GM12878 (cell line): Measurements from ENCODE around the gene RASGRF2. TPM values are rescaled to one million over a fixed set of nuclear protein-coding genes. Genes with fewer than 3 reads are reported as not detected.
A peak's percentile ranks its signal among the peaks of the same experiment; 100 is the strongest.

Experiments used
- ATAC-seq: fragments of 200-7000 bp; cut with Tn5 transposase; 3 replicates; pipeline ENCODE4 v1.9.1; 2020; ENCODE audit warnings: mild to moderate bottlenecking, moderate library complexity
- BruUV-seq: library from RNA; stranded (reverse); fragments of 400-500 nt; replicated peaks from 2 replicates; lab custom pipeline; 2021; lab: Mats Ljungman, UMichigan
- CTCF ChIA-PET: fragments of 300-600 bp; sonication (Branson Sonifier 250); formaldehyde crosslinking; extraction: SDS; loops from one replicate; lab custom pipeline; 2021; ENCODE audit warnings: inconsistent platforms; lab: Yijun Ruan, JAX
- POLR2A ChIA-PET: fragments of 350-600 bp; formaldehyde crosslinking; extraction: SDS; loops from one replicate; lab custom pipeline; 2021; ENCODE audit warnings: inconsistent platforms; lab: Charles Lee
- RAD21 ChIA-PET: fragments of 300-600 bp; sonication (Branson Sonifier 250); formaldehyde crosslinking; loops from one replicate; lab custom pipeline; 2023; ENCODE audit warnings: antibody characterized with exemption; ENCODE audit not compliant: unreplicated experiment; lab: Charles Lee
- SMC1A ChIA-PET: fragments of 300-600 bp; sonication (Branson Sonifier 250); formaldehyde crosslinking; loops from one replicate; lab custom pipeline; 2023; ENCODE audit not compliant: unreplicated experiment, uncharacterized antibody; lab: Charles Lee
- DNase-seq: peaks from one replicate; pipeline ENCODE4 v3.0.0-alpha.2; 2011; ENCODE audit warnings: low read depth, low spot score
- FAIRE-seq: peaks from 3 replicates; lab custom pipeline; 2011; peaks lifted over from hg19 to GRCh38; lab: Jason Lieb, UNC
- H2AFZ ChIP-seq: 2 replicates; pipeline ENCODE4 v1.6.0; 2011; ENCODE audit warnings: low read depth, low read length, control low read depth; ENCODE audit not compliant: control insufficient read depth
- H3K27ac ChIP-seq: 2 replicates; pipeline ENCODE4 v1.5.1; 2011; ENCODE audit warnings: control low read depth; ENCODE audit not compliant: control insufficient read depth, insufficient read depth
- H3K27me3 ChIP-seq, 2 experiments: replicated peaks in 1 of 2; 2 replicates each; pipeline versions ENCODE4 v1.6.0 to v1.6.1; 2011; ENCODE audit warnings: low read length in 1 of 2; ENCODE audit not compliant: control insufficient read depth in 2 of 2, insufficient read depth in 2 of 2
- H3K36me3 ChIP-seq, 2 experiments: 2 replicates each; pipeline ENCODE4 v1.5.1; 2011; ENCODE audit warnings: low read length in 1 of 2; ENCODE audit not compliant: control insufficient read depth in 2 of 2, insufficient read depth in 2 of 2
- H3K4me1 ChIP-seq: 2 replicates; pipeline ENCODE4 v1.6.1; 2011; ENCODE audit warnings: mild to moderate bottlenecking, low read length, moderate library complexity, mixed read lengths; ENCODE audit not compliant: control insufficient read depth, insufficient read depth
- H3K4me2 ChIP-seq: 2 replicates; pipeline ENCODE4 v1.6.0; 2011; ENCODE audit warnings: control low read depth; ENCODE audit not compliant: control insufficient read depth, insufficient read depth
- H3K4me3 ChIP-seq: fragments of 200-600 bp; sonication (generic); 2 replicates; pipeline ENCODE4 v1.5.1; 2016
- H3K79me2 ChIP-seq: 2 replicates; pipeline ENCODE4 v1.6.0; 2011; ENCODE audit warnings: low read length; ENCODE audit not compliant: control insufficient read depth, insufficient read depth
- H3K9ac ChIP-seq: 2 replicates; pipeline ENCODE4 v1.8.0; 2011; ENCODE audit warnings: low read length, control low read depth, mixed read lengths; ENCODE audit not compliant: control insufficient read depth, insufficient read depth
- H3K9me3 ChIP-seq: replicated peaks from 3 replicates; pipeline ENCODE4 v1.5.1; 2011; ENCODE audit warnings: mild to moderate bottlenecking, low read length; ENCODE audit not compliant: control insufficient read depth, insufficient read depth
- H4K20me1 ChIP-seq: 2 replicates; pipeline ENCODE4 v1.6.0; 2011; ENCODE audit not compliant: control insufficient read depth, insufficient read depth
- ATF7 ChIP-seq: fragments of 450-650 bp; IDR thresholded peaks from 2 replicates; pipeline ENCODE4 v1.6.1; 2016; ENCODE audit warnings: low read depth, mild to moderate bottlenecking
- BCL11A ChIP-seq: IDR thresholded peaks from 2 replicates; pipeline ENCODE4 v1.6.1; 2011; ENCODE audit warnings: low read depth, low read length
- DPF2 ChIP-seq: fragments of 450-650 bp; IDR thresholded peaks from 2 replicates; pipeline ENCODE4 v1.6.1; 2017; ENCODE audit warnings: mild to moderate bottlenecking
- EP300 ChIP-seq, 2 experiments: fragments of 150-350 bp in 1 of 2; IDR thresholded peaks; 2 replicates each; pipeline ENCODE4 v1.6.1; 2011 to 2012; ENCODE audit warnings: low read depth in 2 of 2, low read length in 2 of 2, borderline replicate concordance in 1 of 2, improper control_type of control experiment in 1 of 2, inconsistent platforms in 1 of 2; ENCODE audit not compliant: control insufficient read depth in 1 of 2
- JUNB ChIP-seq: IDR thresholded peaks from 2 replicates; pipeline ENCODE4 v1.6.1; 2016; ENCODE audit warnings: antibody characterized with exemption, mild to moderate bottlenecking
- JUND ChIP-seq: IDR thresholded peaks from 2 replicates; pipeline ENCODE4 v1.6.1; 2012; ENCODE audit warnings: low read depth, mild to moderate bottlenecking, low read length, improper control_type of control experiment, moderate library complexity
- MTA2 ChIP-seq: fragments of 450-650 bp; IDR thresholded peaks from 2 replicates; pipeline ENCODE4 v1.6.1; 2016; ENCODE audit warnings: low read depth, mild to moderate bottlenecking, moderate library complexity
- MYC ChIP-seq: IDR thresholded peaks from 2 replicates; pipeline ENCODE4 v1.6.1; 2011; ENCODE audit warnings: mild to moderate bottlenecking, low read length, moderate library complexity, inconsistent platforms; ENCODE audit not compliant: insufficient read depth, insufficient replicate concordance, insufficient read length, severe bottlenecking
- NBN ChIP-seq: fragments of 450-650 bp; IDR thresholded peaks from 2 replicates; pipeline ENCODE4 v1.6.1; 2016
- ZBED1 ChIP-seq: IDR thresholded peaks from 2 replicates; pipeline ENCODE4 v1.6.1; 2016; ENCODE audit warnings: borderline replicate concordance
- ZZZ3 ChIP-seq: IDR thresholded peaks from 2 replicates; pipeline ENCODE4 v1.6.1; 2011; ENCODE audit warnings: low read depth; ENCODE audit not compliant: control insufficient read depth, insufficient read length
- WGBS: methylation state at CpG from one replicate; pipeline ENCODE4 v1.1.6; 2016; ENCODE audit warnings: low lambda C conversion rate; ENCODE audit not compliant: insufficient replicate concordance, insufficient coverage; ENCODE audit errors: missing lambda C conversion rate; 5-methylcytosine and 5-hydroxymethylcytosine counted together
- in situ Hi-C: fragments of 300-500 bp; cut with MboI; formaldehyde crosslinking; loops from 9 replicates; pipeline ENCODE4 v1.14.3; 2018; ENCODE audit warnings: mixed read lengths
- intact Hi-C: fragments of 100-400 bp; cut with micrococcal nuclease; formaldehyde crosslinking; loops from one replicate; pipeline ENCODE4 v1.14.2; 2022; ENCODE audit not compliant: unreplicated experiment
- polyA plus RNA-seq, 11 experiments: library from polyadenylated mRNA; depleted of rRNA in 4 of 11; unstranded in 6 of 11; stranded (reverse) in 5 of 11; fragments of >200 nt; fragmentation: Nextera tagmentation in 4 of 11; fragmentation: Illumina TruSeq in 1 of 11; extraction: Ambion mirVana in 4 of 11; extraction: Trizol in 1 of 11; gene quantifications; 1 replicate in 1 of 11; 2 replicates in 10 of 11; pipeline versions ENCODE4 v1.2.1 to v1.2.3, GENCODE V29; 2011 to 2016; ENCODE audit warnings: inconsistent platforms in 2 of 11, missing spikeins in 2 of 11, low read depth in 1 of 11
- total RNA-seq, 4 experiments: library from RNA; depleted of rRNA in 3 of 4; stranded (reverse); fragments of >200 nt in 3 of 4; fragmentation: Illumina TruSeq in 1 of 4; extraction: Trizol in 1 of 4; gene quantifications; 2 replicates each; pipeline versions ENCODE4 v1.2.1 to v1.2.3, GENCODE V29; 2013 to 2021
- TF ChIP-seq, protein P1 (sequence below): IDR thresholded peaks from 2 replicates; pipeline ENCODE4 v1.6.1; 2012; ENCODE audit warnings: low read length, inconsistent platforms

RASGRF2 gene
- total and polyA plus RNA-seq, 10 of the 15 experiments (the other 5 are each of a cell fraction or from before 2014, with no cell fraction given), result 0.05 to 0.24 (median 0.07) TPM

DNA sequence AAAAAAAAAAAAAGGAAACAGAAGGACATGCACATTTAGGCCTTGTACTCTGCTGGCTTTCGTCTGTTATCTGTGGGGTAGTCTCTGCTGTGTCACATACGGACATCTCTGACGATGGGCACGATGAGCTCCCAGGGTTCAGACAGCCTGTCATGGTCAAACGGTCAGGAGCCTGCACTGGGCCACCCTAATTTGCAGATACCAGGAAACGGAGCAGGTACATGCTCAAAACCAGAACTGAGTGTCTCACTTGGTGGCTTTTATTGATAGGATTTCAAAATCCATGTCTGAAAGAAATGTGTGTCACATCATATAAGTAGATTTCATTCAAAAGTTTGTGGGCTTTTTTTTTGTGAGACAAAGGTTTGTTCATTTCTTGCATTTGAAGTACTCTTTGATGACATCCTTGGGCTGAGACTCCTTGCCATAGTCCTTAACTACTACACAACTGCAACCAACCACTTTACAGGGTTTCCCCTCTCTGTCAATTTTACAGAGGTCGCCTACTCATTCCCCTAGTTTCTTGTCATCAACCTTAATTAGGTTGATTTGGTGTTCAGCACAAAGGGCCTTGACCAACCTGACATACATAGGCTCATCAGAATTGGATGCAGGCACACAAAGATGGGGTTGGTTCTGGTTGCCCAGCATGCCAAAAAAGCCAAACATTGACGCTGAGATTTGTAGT lies 281.9 kb downstream of the RASGRF2 start:
- ChIA-PET RAD21 (interaction anchor here (1.0 kb wide), 1 partner anchor 30 kb away, joined by 3 read pairs; no protein-coding TSS in a partner anchor), CTCF (interaction anchor here (0.6 to 3.5 kb wide), 7 partner anchors 10 to 59 kb away, joined by 3 to 40 read pairs (median 4); partner anchors contain the start of gene ZCCHC9), POLR2A (no interaction called here), SMC1A (interaction anchor here (1.0 to 1.8 kb wide), 4 partner anchors 9 to 57 kb away, joined by 3 to 9 read pairs (median 4); partner anchors contain the start of gene CKMT2)
- BruUV-seq, result no TSS peak
- DNase-seq, result peak; percentile 16
- WGBS, result 27% methylated on average over 8 of the region's 8 CpGs
- no peak overlapping the region for H3K4me2 ChIP-seq
- no peak for FAIRE-seq
- intact Hi-C loops (no loop called here), in situ Hi-C loops (no loop called here)
- no peaks in the 10 kb centered on the region for H3K9me3 ChIP-seq
- H3K79me2 ChIP-seq, result no peaks in the 10 kb centered on the region
- H2AFZ ChIP-seq, result no peak overlapping the region
- peaks cover 3% of the 10 kb centered on the region; the same call in 1 of the 2 replicates for H3K4me1 ChIP-seq
- no peak overlapping the region for H3K9ac ChIP-seq
- peak; percentile 75 for ATAC-seq
- no peak overlapping the region for H3K4me3 ChIP-seq
- H4K20me1 ChIP-seq, result no peaks in the 10 kb centered on the region
- TF ChIP-seq, protein P1, sequence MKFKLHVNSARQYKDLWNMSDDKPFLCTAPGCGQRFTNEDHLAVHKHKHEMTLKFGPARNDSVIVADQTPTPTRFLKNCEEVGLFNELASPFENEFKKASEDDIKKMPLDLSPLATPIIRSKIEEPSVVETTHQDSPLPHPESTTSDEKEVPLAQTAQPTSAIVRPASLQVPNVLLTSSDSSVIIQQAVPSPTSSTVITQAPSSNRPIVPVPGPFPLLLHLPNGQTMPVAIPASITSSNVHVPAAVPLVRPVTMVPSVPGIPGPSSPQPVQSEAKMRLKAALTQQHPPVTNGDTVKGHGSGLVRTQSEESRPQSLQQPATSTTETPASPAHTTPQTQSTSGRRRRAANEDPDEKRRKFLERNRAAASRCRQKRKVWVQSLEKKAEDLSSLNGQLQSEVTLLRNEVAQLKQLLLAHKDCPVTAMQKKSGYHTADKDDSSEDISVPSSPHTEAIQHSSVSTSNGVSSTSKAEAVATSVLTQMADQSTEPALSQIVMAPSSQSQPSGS, result no peak
- TF ChIP-seq ATF7, result peak; percentile 34; the same call in 1 of the 2 replicates
- peak; percentile 36 for TF ChIP-seq JUNB
- TF ChIP-seq BCL11A, result peak; percentile 72; the same call in 1 of the 2 replicates
- TF ChIP-seq NBN, result peak; percentile 54; the same call in 1 of the 2 replicates
- TF ChIP-seq MYC, result no peak
- TF ChIP-seq ZZZ3, result no peak
- peak; percentile 95 for TF ChIP-seq MTA2
- no peak for TF ChIP-seq ZBED1
- TF ChIP-seq JUND, result no peak
- TF ChIP-seq DPF2, result 0 out of 2 replicates have a peak, but pooled peaks have one; percentile 51
- 0 out of 4 replicates have a peak, but pooled peaks of 1 of the 2 experiments have one; percentile 3 for TF ChIP-seq EP300 (IDR thresholded peaks at IDR 0.05; ENCODE audit: borderline replicate concordance in 1 of 2, control insufficient read depth in 1 of 2, low read depth in 2 of 2, low read length in 2 of 2)
- H3K27me3 ChIP-seq, result no peaks in the 10 kb centered on the region
- H3K36me3 ChIP-seq, result no peaks in the 10 kb centered on the region
- H3K27ac ChIP-seq, result no peak overlapping the region
